HG02885 (cell line): Measurements from ENCODE around the gene KRTAP12-4.
"Not testable (repeated sequence)": the region's sequence is repeated elsewhere in the genome, so short reads cannot be mapped to it uniquely, and the experiment has no call there.

Experiments used
- ATAC-seq: cut with Tn5 transposase; IDR thresholded peaks from one replicate; pipeline ENCODE4 v1.9.1; 2021; ENCODE audit warnings: mild to moderate bottlenecking; ENCODE audit not compliant: unreplicated experiment, poor library complexity

Gene KRTAP12-4

GRCh38 chr21:44637018-44637850 lies 17.2 kb downstream of the KRTAP12-4 start, which contains the start of gene KRTAP10-10:
Gene KRTAP10-10, plus strand, starts transcription at chr21:44637356. Its CDS starts 62 bp downstream, at chr21:44637418.
- no peak for ATAC-seq

- ATAC-seq: no peak
These were observed 18.0 kb downstream of the KRTAP12-4 start for GRCh38 chr21:44636209-44637017.

- ATAC-seq: no peak
These were observed 22.4 kb downstream of the KRTAP12-4 start for GRCh38 chr21:44632067-44632466.

GRCh38 chr21:44630440-44630839 lies 24.0 kb downstream of the KRTAP12-4 start:
- ATAC-seq: no peak

GRCh38 chr21:44628707-44629391 lies 25.6 kb downstream of the KRTAP12-4 start:
- ATAC-seq: no peak

- not testable (repeated sequence) for ATAC-seq
These were observed 26.6 kb downstream of the KRTAP12-4 start for GRCh38 chr21:44627831-44628233.

- ATAC-seq: not testable (repeated sequence)
These were observed 27.2 kb downstream of the KRTAP12-4 start for GRCh38 chr21:44627181-44627822.

- no peak for ATAC-seq
These were observed 27.8 kb downstream of the KRTAP12-4 start, which contains the start of gene KRTAP10-9 for GRCh38 chr21:44626673-44627143. Gene KRTAP10-9, plus strand, starts transcription at chr21:44627093. Its CDS starts 79 bp downstream, at chr21:44627172.

- no peak for ATAC-seq
These were observed 28.2 kb downstream of the KRTAP12-4 start for GRCh38 chr21:44626262-44626661.

- no peak for ATAC-seq
These were observed 28.7 kb downstream of the KRTAP12-4 start for GRCh38 chr21:44625756-44626155.

- ATAC-seq: no peak
These were observed 30.9 kb downstream of the KRTAP12-4 start for GRCh38 chr21:44623575-44623974.

- no peak for ATAC-seq
These were observed 34.6 kb downstream of the KRTAP12-4 start for GRCh38 chr21:44619886-44620285.

GRCh38 chr21:44618909-44619308 lies 35.5 kb downstream of the KRTAP12-4 start:
- ATAC-seq: no peak

GRCh38 chr21:44618504-44618903 lies 36.0 kb downstream of the KRTAP12-4 start:
- ATAC-seq: no peak

- ATAC-seq: no peak
These were observed 37.4 kb downstream of the KRTAP12-4 start for GRCh38 chr21:44617071-44617501.

GRCh38 chr21:44616591-44616926 lies 37.9 kb downstream of the KRTAP12-4 start:
- no peak for ATAC-seq

- no peak for ATAC-seq
These were observed 38.4 kb downstream of the KRTAP12-4 start for GRCh38 chr21:44615911-44616590.

GRCh38 chr21:44615466-44615865 lies 39.0 kb downstream of the KRTAP12-4 start:
- ATAC-seq: no peak

GRCh38 chr21:44614961-44615391 lies 39.5 kb downstream of the KRTAP12-4 start:
- ATAC-seq: no peak
